ENCODE data around the gene DUT.

The DUT gene

DNA sequence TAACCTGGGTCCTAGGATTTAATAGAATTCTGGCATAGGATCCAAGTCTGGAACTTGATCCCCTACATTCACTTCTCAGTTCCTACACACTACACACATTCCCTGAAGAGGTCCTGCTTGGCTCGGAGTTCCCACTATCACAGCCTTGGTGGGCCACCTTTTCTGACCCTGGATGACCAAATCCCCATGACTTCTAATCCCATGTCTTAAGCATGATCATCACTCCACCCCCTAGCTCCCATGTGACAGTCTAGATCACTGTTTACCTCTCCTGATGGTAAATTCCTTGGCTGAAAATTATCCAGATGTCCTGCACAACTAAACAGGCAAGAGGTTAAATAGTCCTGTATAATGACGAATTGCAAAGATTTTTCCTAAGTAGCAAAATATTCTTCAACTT lies 40.3 kb downstream of the DUT start:
- no peak for DNase-seq (ENCODE audit: low spot score)

DNA sequence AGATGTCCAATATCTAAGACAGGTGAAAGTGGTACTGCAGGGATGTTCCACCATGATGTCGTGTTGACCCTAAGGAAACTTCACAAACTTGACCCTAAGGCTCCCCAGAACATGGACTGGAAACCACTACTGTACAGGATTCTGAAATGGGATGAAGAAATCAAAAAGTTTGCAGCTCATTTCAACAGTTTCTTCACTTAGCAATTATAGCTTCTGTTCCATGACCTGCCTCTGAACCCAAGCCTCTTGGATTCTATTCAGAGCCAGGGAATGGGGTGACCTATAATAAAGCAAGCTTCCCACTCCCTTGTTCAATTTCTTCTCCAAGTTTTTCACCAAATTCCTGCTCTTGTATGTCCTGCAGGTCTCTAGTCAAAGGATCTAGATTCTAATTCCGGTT lies 40.7 kb downstream of the DUT start:
- DNase-seq (ENCODE audit: low spot score), result no peak

DNA sequence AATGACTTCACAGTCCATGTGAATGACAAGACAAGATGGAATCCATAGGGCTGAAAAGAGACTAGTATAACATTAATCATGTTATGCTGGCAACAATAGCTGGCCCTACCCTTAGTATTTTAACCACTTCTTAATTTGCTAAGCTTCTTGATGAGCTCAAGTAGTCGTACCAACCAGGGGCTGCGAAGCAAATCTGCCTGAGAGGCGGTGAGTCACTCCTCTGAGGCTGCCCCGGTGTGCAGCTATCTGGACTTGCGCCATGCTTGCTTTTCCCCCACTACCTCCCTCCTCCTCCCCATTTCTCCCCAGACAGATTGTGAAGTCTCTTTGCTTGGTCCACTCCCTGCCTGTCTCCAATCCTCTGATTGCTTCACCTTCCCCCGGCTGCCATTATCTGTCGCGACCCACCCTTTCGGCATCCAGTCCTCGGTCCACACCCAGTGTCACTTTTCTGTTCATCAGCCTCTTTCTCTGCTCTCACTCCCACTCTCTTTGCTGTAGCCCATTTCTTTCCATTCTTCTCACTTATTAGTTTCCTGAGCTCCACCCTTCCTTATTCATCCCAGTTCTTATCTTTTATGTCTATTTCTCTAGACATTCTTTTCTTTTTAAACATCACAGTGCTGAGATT lies 42.7 kb downstream of the DUT start:
- no peak for DNase-seq (ENCODE audit: low spot score)

DNA sequence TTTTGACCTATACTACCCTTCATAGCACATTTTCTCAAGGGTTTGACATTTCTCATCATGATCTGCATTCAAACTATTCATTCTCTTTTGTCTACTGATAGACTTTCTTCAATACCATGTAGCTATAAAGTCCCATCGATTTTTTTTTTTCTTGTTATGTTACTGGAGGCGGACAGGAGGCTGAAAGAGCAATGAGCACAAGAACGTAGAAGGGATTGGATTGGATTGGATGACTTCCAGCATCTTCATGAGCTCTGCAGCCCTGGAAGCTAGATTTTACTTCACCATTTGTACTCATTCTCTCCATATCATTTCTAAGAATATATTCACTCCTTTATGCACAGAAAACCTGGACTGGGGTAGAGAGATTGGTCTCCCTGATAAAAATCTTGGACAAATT lies 43.2 kb downstream of the DUT start:
- DNase-seq (ENCODE audit: low spot score), result no peak

DNA sequence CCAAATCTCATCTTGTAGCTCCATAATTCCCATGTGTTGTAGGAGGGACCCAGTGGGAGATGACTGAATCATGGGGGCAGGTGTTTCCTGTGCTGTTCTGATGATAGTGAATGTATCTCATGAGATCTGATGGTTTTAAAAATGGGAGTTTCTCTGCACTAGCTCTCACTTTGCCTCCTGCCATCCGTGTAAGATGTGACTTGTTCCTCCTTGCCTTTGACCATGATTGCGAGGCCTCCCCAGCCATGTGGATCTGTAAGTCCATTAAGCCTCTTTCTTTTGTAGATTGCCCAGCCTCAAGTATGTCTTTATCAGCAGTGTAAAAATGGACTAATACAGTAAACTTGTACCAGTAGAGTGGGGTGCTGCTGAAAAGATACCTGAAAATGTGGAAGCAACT lies 44.5 kb downstream of the DUT start:
- no peak for DNase-seq (ENCODE audit: low spot score)

DNA sequence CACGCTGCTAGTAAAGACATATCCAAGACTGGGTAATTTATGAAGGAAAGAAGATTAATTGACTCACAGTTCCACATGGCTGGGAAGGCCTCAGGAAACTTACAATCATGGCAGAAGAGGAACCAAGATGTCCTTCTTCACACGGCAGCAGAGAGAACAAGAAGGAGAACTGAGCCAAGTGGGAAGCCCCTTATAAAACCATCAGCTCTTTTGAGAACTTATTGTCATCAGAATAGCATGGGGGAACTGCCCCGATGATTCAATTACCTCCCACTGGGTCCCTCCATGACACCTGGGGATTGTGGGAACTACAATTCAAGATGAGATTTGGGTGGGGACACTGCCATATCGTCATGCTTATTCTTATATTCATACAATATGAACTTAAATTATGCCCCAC lies 49.0 kb downstream of the DUT start:
- no peak for DNase-seq (ENCODE audit: low spot score)

DNA sequence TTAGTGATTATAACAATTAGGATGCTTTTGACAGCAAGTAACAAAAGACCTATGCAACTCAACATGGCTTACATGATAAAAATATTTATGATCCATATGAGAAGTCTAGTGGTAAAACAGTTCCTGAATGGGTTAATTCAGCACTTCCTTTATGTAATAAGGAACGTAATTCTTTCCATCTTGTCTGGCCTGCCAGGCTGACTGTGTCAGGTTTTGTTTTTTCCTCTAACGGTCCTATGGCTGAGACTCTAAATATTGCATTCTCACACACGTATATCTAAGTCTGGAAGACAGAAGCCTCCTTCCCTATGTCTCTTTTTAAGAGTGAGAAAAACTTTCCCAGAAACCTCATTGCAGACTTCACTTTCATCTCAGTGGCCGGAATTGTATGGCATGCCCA lies 50.6 kb downstream of the DUT start:
- no peak for DNase-seq (ENCODE audit: low spot score)

DNA sequence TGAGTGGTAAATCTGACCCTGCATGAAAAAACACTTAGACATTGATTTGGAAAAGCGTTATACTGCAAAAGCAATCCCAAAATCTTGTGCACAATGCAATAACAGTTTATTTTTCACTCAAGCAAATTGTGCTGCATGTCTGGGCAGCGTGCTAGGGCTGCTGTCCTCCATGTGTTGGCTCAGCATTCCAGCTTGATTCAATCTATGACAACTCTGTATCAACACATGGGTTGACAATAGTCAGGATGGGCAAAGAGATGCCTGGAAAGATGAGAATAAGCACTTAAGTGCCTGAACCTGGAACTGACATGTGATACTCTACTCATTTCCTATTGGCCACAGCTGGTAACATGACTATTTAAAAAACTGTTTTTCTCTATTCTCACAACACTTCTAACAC lies 51.8 kb downstream of the DUT start:
- no peak for DNase-seq (ENCODE audit: low spot score)

DNA sequence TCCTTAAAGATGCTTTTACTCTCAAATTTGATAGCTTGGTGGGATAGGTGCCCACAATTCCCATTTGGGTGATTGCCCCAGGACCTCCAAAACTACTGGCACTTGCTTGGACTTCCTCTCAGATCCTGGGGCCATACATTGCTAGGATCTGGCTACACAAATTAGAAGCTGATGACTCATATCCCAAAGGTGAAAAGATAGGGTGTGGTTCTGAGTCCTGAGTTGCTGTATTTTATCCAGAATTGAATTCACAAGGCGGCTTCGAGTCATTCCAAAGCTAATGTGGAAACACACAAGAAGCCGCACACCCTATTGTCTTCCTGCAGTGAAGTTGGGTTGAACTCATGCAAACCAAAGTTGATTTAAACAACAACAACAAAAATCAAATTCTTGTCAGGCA lies 53.4 kb downstream of the DUT start:
- DNase-seq (ENCODE audit: low spot score), result no peak

DNA sequence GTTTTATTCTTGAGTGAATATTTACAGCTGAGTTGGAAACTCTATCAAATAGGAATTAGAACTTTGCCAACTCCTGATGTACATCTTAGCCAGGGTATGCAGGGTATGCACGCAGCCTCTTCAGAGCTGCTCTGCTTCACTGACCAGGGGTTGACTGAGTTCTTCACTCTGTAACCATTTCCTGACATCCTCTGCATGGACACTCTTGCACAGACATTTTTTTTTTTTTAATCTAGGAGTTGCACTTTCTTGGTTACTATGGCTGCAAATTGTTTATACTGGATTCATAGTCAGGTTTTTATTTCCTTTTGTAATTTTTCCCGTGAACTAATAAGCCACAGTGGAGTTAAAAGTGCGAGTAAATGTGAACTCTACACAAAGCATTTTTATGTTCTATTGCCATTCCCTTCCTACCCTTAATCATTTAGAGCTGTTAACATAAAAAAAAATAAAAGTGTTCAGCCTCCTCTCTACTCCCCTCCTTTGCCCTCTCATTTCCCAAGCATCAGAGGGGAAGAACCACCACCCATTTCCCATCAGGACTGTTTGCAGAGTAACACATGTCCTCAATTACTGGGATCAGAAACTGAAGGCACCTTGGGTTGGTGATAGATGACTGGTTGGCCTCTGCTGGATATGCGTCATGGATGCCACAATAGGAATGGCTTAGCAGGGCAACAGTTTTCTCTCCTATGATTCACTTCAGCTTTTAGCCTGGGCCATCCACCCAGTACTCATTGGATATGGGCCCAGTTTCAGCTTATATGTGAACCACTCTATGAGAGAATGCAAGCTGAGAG lies 54.0 kb downstream of the DUT start:
- no peak for DNase-seq (ENCODE audit: low spot score)

DNA sequence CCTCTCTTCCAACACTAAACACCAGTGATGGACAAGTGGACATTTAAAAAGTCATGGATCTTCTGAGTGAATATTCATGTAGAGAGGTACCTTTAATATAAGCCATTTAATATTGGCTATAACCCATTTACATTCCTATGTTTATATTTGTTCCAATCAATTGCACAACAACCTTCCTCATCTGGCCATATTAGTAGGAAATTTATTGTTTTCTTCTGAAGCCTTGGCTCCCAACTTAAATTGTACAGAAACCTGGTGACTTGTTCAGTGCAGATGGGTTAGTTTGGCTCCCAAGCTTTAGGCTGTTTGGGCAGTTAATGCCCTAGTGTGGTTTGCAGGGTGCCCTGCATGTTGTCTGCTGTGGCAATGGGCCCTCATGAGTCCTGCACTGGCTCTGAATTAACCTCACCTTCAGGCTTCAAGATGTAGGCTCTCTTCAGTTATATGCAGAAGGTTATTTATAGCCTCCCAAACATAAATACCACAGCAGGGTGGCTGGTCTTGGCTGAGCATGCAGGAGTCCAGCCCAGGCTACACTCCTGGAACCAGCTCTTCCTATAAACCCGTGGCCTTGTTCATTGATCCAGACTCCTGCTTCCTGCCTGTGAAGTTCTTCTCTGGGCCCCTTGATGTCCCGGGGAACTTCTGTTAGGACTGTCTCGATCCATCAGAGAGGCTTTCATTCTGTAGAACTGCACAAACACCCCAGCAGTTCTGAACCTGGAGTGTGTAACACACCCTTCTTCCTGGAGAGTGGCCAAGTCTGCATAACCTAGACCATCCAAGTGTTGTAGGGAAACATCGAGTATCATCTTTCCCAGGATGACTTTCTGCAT lies 57.0 kb downstream of the DUT start:
- no peak for DNase-seq (ENCODE audit: low spot score)

DNA sequence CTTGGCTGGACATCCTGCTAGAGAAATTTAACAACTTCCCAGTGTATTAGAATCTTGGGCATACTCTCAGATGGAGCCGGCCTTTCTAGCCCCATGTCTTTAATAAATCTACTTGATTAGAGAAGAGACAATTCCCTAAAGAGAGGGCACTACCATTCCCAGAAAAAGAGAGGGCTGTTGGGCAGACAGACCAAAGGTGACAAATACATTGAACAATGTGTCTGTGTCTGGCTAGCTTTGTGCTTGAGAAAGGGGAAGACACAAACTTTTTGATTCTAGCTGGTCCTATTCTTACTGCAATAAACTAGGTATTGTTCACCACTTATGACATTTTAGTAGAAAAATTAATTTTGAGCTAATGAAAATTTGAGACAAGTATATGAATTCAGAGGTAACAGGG lies 57.7 kb downstream of the DUT start:
- no peak for DNase-seq (ENCODE audit: low spot score)

DNA sequence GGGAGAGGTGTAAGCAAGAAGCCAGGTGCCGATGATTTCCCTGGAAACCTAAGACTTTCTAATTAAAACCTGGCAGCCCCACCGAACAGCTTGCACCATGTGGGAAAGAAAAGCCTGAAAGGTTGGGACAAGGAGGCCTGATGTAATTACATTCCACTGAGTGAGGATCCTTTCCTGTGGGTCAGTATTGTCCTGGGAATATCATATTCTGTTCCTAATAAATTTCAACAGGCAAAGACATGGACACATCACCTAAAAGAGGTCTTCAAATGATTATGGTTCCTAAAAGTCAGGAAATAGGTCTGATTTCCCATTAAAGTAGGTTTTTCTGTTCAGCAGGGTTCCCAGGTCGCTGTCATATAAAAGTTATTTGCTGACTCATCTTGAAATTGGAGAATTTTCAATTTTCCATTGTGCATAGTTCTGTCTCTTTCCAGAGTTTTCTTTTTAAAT lies 58.5 kb downstream of the DUT start:
- DNase-seq (ENCODE audit: low spot score), result no peak

DNA sequence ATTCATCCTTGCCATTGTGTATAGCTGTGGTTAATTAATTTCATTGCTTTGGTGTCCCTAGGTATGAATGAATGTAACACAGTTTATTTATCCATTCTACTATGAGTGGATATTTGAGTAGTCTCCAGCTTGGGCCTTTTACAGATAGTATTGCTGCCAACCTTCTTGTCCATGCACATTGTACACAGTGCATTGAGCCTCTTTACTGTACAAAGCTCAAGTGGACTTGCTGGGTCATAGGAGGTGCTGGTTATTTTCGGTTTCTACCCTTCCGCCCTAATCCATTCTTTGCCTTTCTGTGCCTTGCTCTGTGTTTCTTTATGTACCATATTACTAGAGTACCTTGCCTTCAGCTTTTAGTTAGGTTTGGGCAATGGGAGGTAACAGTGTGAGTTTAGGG lies 60.7 kb downstream of the DUT start:
- DNase-seq (ENCODE audit: low spot score), result no peak

DNA sequence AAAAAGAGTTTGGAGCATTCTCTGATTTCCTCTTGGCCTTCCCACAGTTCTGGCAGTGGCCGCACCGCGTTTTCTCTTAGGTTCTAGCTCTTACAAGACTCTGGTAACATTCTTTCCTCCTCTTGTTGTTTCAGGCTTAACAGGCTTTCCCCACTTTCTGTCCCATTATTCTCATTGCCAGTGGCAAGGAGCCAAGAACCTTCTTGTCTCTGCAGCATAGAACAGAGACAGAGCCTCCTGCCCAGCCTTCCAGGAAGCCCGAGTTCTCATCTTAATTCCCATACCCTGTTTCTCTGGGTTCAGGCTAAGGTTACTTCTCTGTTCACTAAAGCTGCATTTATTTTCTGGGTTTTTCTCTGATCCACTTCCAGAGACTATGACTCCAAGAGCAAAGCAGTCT lies 61.1 kb downstream of the DUT start:
- no peak for DNase-seq (ENCODE audit: low spot score)

Measured in HuH-7.5 (cell line).